ENCODE results near the gene BRINP3.

DNA sequence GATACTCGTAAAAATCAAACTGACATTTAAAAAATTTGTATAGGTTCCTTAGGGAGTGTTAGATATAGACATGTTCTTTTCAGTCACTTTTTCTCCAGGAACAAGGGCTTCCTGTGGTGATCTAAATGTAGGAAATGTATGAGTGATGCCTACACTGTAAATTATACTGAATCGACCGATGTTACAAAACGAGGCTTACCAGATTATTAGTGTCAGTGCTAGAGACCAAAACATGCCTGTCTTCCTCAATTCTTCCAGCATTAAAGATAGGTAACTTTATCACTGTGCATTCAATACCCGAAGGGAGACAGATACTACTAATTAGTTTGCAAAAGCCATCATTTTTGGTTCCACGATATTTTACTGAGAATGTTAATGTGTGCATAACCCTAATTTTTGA lies 86.1 kb downstream of the BRINP3 start:
- TF ChIP-seq, protein P1, sequence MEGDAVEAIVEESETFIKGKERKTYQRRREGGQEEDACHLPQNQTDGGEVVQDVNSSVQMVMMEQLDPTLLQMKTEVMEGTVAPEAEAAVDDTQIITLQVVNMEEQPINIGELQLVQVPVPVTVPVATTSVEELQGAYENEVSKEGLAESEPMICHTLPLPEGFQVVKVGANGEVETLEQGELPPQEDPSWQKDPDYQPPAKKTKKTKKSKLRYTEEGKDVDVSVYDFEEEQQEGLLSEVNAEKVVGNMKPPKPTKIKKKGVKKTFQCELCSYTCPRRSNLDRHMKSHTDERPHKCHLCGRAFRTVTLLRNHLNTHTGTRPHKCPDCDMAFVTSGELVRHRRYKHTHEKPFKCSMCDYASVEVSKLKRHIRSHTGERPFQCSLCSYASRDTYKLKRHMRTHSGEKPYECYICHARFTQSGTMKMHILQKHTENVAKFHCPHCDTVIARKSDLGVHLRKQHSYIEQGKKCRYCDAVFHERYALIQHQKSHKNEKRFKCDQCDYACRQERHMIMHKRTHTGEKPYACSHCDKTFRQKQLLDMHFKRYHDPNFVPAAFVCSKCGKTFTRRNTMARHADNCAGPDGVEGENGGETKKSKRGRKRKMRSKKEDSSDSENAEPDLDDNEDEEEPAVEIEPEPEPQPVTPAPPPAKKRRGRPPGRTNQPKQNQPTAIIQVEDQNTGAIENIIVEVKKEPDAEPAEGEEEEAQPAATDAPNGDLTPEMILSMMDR (IDR thresholded peaks at IDR 0.05), result no peak
- TF ChIP-seq POLR2A (IDR thresholded peaks at IDR 0.05), result no peak
